ENCODE data around the gene NAA16. TPM values are rescaled to one million over a fixed set of nuclear protein-coding genes. Genes with fewer than 3 reads are reported as not detected.

The NAA16 gene
- total and polyA plus RNA-seq, 2 of the 4 experiments (the other 2 are of a cell fraction): 6.6 to 8.8 TPM

- Histone ChIP-seq H4K20me1 (ENCODE audit: insufficient read depth, low read length) (no peaks in the 10 kb centered on the region), H2BK15ac (ENCODE audit: low read depth, low read length) (no peak overlapping the region), H2BK120ac (ENCODE audit: low read depth, low read length) (no peak overlapping the region), H3K9me1 (ENCODE audit: insufficient read depth, low read length) (no peaks in the 10 kb centered on the region), H2AK9ac (replicated peaks; ENCODE audit: low read depth, low read length, poor library complexity) (no peak overlapping the region), H3K27ac (ENCODE audit: insufficient read depth, low read length) (no peak overlapping the region), H3K4me2 (ENCODE audit: low read depth, low read length) (no peak overlapping the region), H3K4ac (ENCODE audit: low read depth, low read length) (no peak overlapping the region), H3K4me1 (ENCODE audit: control insufficient read depth, insufficient read depth, low read length) (peaks cover 2% of the 10 kb centered on the region), H3K14ac (replicated peaks; ENCODE audit: low read depth, low read length) (no peak overlapping the region), H3K56ac (ENCODE audit: extremely low read depth, insufficient read depth, low read length) (no peak overlapping the region), H2BK5ac (ENCODE audit: low read depth, low read length, poor library complexity, severe bottlenecking) (no peak overlapping the region), H3K79me1 (ENCODE audit: low read depth in 1 of 2, low read length in 2 of 2) (no peaks in the 10 kb centered on the region), H3K36me3 (ENCODE audit: control insufficient read depth, insufficient read depth, low read length) (no peaks in the 10 kb centered on the region), H2BK20ac (ENCODE audit: low read depth, low read length) (no peak overlapping the region), H4K5ac (ENCODE audit: low read depth, low read length) (no peak overlapping the region), H4K91ac (ENCODE audit: insufficient read depth, low read depth, low read length) (no peak overlapping the region), H3K18ac (ENCODE audit: low read depth, low read length) (no peak overlapping the region), H3K9me3 (ENCODE audit: control insufficient read depth, insufficient read depth, low read length) (peaks cover 6% of the 10 kb centered on the region), H3K23ac (ENCODE audit: low read depth, low read length) (no peak overlapping the region), H3K9ac (ENCODE audit: low read depth, low read length) (no peak overlapping the region), H2AFZ (replicated peaks; ENCODE audit: low read length, poor library complexity) (no peak overlapping the region), H3K4me3 (ENCODE audit: insufficient read depth, low read depth, low read length) (no peak overlapping the region), H2AK5ac (ENCODE audit: low read depth, low read length) (no peak overlapping the region), H4K8ac (ENCODE audit: low read depth in 2 of 2, low read length in 2 of 2) (no peak overlapping the region), H3K27me3 (ENCODE audit: control insufficient read depth, insufficient read depth, low read length) (peaks cover 2% of the 10 kb centered on the region; the same call in 1 of the 2 replicates)
- ChIA-PET POLR2A (ENCODE audit: unreplicated experiment) (no interaction called here), CTCF (interaction anchor here (0.9 kb wide), 1 partner anchor 233 kb away, joined by 3 read pairs; no protein-coding TSS in a partner anchor)
- no TSS peak for BruUV-seq (replicated peaks)
- DNase-seq (no peak), ATAC-seq (ENCODE audit: low read depth) (no peak)
- dilution Hi-C loops (cut with HindIII; ENCODE audit: low sequenced_read_pairs, unreplicated experiment): no loop called here
- in situ Hi-C loops (cut with MboI; ENCODE audit: low sequenced_read_pairs): no loop called here
- TF ChIP-seq MAFK (IDR thresholded peaks at IDR 0.05; ENCODE audit: low read depth, low read length) (no peak), FOS (IDR thresholded peaks at IDR 0.05; ENCODE audit: low read depth, low read length) (no peak), RFX5 (IDR thresholded peaks at IDR 0.05; ENCODE audit: low read depth, low read length) (no peak), MXI1 (IDR thresholded peaks at IDR 0.05; ENCODE audit: borderline replicate concordance, low read depth, low read length) (no peak), RAD21 (IDR thresholded peaks at IDR 0.05; ENCODE audit: low read length) (no peak), USF2 (IDR thresholded peaks at IDR 0.05; ENCODE audit: low read depth, low read length) (no peak), CTCF (conservative IDR thresholded peaks at IDR 0.05; ENCODE audit: low read depth, low read length) (no peak), BHLHE40 (IDR thresholded peaks at IDR 0.05; ENCODE audit: low read depth, low read length) (no peak), CHD1 (IDR thresholded peaks at IDR 0.05; ENCODE audit: low read depth, low read length) (no peak), CEBPB (IDR thresholded peaks at IDR 0.05; ENCODE audit: low read depth, low read length) (no peak), ELK1 (IDR thresholded peaks at IDR 0.05; ENCODE audit: borderline replicate concordance, low read depth, low read length) (no peak), RCOR1 (IDR thresholded peaks at IDR 0.05; ENCODE audit: insufficient replicate concordance, low read length) (no peak)
- intact Hi-C loops (cut with micrococcal nuclease): no loop called here
- WGBS, 2 experiments (ENCODE audit: extremely low coverage in 2 of 2, insufficient read length in 1 of 2): no CpG with 5 or more reads among the region's 1 CpG
These were observed 108.1 kb downstream of the NAA16 start for GRCh38 chr13:41419206-41419605.

Measured in IMR-90 (cell line).